GM12878 (cell line): Measurements from ENCODE around the gene BPNT1. TPM values are rescaled to one million over a fixed set of nuclear protein-coding genes. Genes with fewer than 3 reads are reported as not detected.

Experiments
- ATAC-seq: fragments of 200-7000 bp; cut with Tn5 transposase; 3 replicates; pipeline ENCODE4 v1.9.1; 2020; ENCODE audit warnings: mild to moderate bottlenecking, moderate library complexity
- BruUV-seq: library from RNA; stranded (reverse); fragments of 400-500 nt; replicated peaks from 2 replicates; lab custom pipeline; 2021; lab: Mats Ljungman, UMichigan
- CTCF ChIA-PET: fragments of 300-600 bp; sonication (Branson Sonifier 250); formaldehyde crosslinking; extraction: SDS; loops from one replicate; lab custom pipeline; 2021; ENCODE audit warnings: inconsistent platforms; lab: Yijun Ruan, JAX
- POLR2A ChIA-PET: fragments of 350-600 bp; formaldehyde crosslinking; extraction: SDS; loops from one replicate; lab custom pipeline; 2021; ENCODE audit warnings: inconsistent platforms; lab: Charles Lee
- RAD21 ChIA-PET: fragments of 300-600 bp; sonication (Branson Sonifier 250); formaldehyde crosslinking; loops from one replicate; lab custom pipeline; 2023; ENCODE audit warnings: antibody characterized with exemption; ENCODE audit not compliant: unreplicated experiment; lab: Charles Lee
- SMC1A ChIA-PET: fragments of 300-600 bp; sonication (Branson Sonifier 250); formaldehyde crosslinking; loops from one replicate; lab custom pipeline; 2023; ENCODE audit not compliant: unreplicated experiment, uncharacterized antibody; lab: Charles Lee
- DNase-seq: peaks from one replicate; pipeline ENCODE4 v3.0.0-alpha.2; 2011; ENCODE audit warnings: low read depth, low spot score
- FAIRE-seq: peaks from 3 replicates; lab custom pipeline; 2011; peaks lifted over from hg19 to GRCh38; lab: Jason Lieb, UNC
- H2AFZ ChIP-seq: 2 replicates; pipeline ENCODE4 v1.6.0; 2011; ENCODE audit warnings: low read depth, low read length, control low read depth; ENCODE audit not compliant: control insufficient read depth
- H3K27ac ChIP-seq: 2 replicates; pipeline ENCODE4 v1.5.1; 2011; ENCODE audit warnings: control low read depth; ENCODE audit not compliant: control insufficient read depth, insufficient read depth
- H3K27me3 ChIP-seq, 2 experiments: replicated peaks in 1 of 2; 2 replicates each; pipeline versions ENCODE4 v1.6.0 to v1.6.1; 2011; ENCODE audit warnings: low read length in 1 of 2; ENCODE audit not compliant: control insufficient read depth in 2 of 2, insufficient read depth in 2 of 2
- H3K36me3 ChIP-seq, 2 experiments: 2 replicates each; pipeline ENCODE4 v1.5.1; 2011; ENCODE audit warnings: low read length in 1 of 2; ENCODE audit not compliant: control insufficient read depth in 2 of 2, insufficient read depth in 2 of 2
- H3K4me1 ChIP-seq: 2 replicates; pipeline ENCODE4 v1.6.1; 2011; ENCODE audit warnings: mild to moderate bottlenecking, low read length, moderate library complexity, mixed read lengths; ENCODE audit not compliant: control insufficient read depth, insufficient read depth
- H3K4me2 ChIP-seq: 2 replicates; pipeline ENCODE4 v1.6.0; 2011; ENCODE audit warnings: control low read depth; ENCODE audit not compliant: control insufficient read depth, insufficient read depth
- H3K4me3 ChIP-seq: fragments of 200-600 bp; sonication (generic); 2 replicates; pipeline ENCODE4 v1.5.1; 2016
- H3K79me2 ChIP-seq: 2 replicates; pipeline ENCODE4 v1.6.0; 2011; ENCODE audit warnings: low read length; ENCODE audit not compliant: control insufficient read depth, insufficient read depth
- H3K9ac ChIP-seq: 2 replicates; pipeline ENCODE4 v1.8.0; 2011; ENCODE audit warnings: low read length, control low read depth, mixed read lengths; ENCODE audit not compliant: control insufficient read depth, insufficient read depth
- H3K9me3 ChIP-seq: replicated peaks from 3 replicates; pipeline ENCODE4 v1.5.1; 2011; ENCODE audit warnings: mild to moderate bottlenecking, low read length; ENCODE audit not compliant: control insufficient read depth, insufficient read depth
- H4K20me1 ChIP-seq: 2 replicates; pipeline ENCODE4 v1.6.0; 2011; ENCODE audit not compliant: control insufficient read depth, insufficient read depth
- ETV6 ChIP-seq, 2 experiments: fragments of 450-650 bp in 1 of 2; IDR thresholded peaks in 1 of 2; conservative IDR thresholded peaks in 1 of 2; 2 replicates each; pipeline ENCODE4 v1.6.1; 2014; ENCODE audit warnings: antibody characterized with exemption in 1 of 2, borderline replicate concordance in 1 of 2, low read depth in 1 of 2, mild to moderate bottlenecking in 1 of 2, moderate library complexity in 1 of 2
- HDAC6 ChIP-seq: fragments of 200-600 bp; sonication (generic); IDR thresholded peaks from one replicate; pipeline ENCODE4 v1.8.0; 2017; ENCODE audit warnings: antibody characterized with exemption; ENCODE audit not compliant: unreplicated experiment
- IKZF1 ChIP-seq: fragments of 450-650 bp; conservative IDR thresholded peaks from 2 replicates; pipeline ENCODE4 v1.6.1; 2017; ENCODE audit warnings: antibody characterized with exemption, mild to moderate bottlenecking
- JUNB ChIP-seq: IDR thresholded peaks from 2 replicates; pipeline ENCODE4 v1.6.1; 2016; ENCODE audit warnings: antibody characterized with exemption, mild to moderate bottlenecking
- KAT2A ChIP-seq: conservative IDR thresholded peaks from 2 replicates; pipeline ENCODE4 v1.6.1; 2011; ENCODE audit warnings: low read depth, low read length; ENCODE audit not compliant: control insufficient read depth
- MLLT1 ChIP-seq: fragments of 450-650 bp; IDR thresholded peaks from 2 replicates; pipeline ENCODE4 v1.6.1; 2016; ENCODE audit warnings: mild to moderate bottlenecking
- MTA2 ChIP-seq: fragments of 450-650 bp; IDR thresholded peaks from 2 replicates; pipeline ENCODE4 v1.6.1; 2016; ENCODE audit warnings: low read depth, mild to moderate bottlenecking, moderate library complexity
- NFYA ChIP-seq: IDR thresholded peaks from 2 replicates; pipeline ENCODE4 v1.6.1; 2011; ENCODE audit warnings: low read depth, mild to moderate bottlenecking, low read length, improper control_type of control experiment, borderline replicate concordance
- POLR2AphosphoS2 ChIP-seq: IDR thresholded peaks from 2 replicates; pipeline ENCODE4 v1.6.1; 2011; ENCODE audit warnings: low read depth, mild to moderate bottlenecking, low read length, improper control_type of control experiment, moderate library complexity
- RAD51 ChIP-seq: fragments of 450-650 bp; IDR thresholded peaks from 2 replicates; pipeline ENCODE4 v1.6.1; 2016; ENCODE audit warnings: moderate library complexity, mild to moderate bottlenecking, inconsistent platforms
- RUNX3 ChIP-seq: IDR thresholded peaks from 2 replicates; pipeline ENCODE4 v1.6.1; 2012; ENCODE audit warnings: low read length, inconsistent platforms
- SMC3 ChIP-seq: IDR thresholded peaks from 2 replicates; pipeline ENCODE4 v1.6.1; 2011; ENCODE audit warnings: low read length, improper control_type of control experiment, borderline replicate concordance
- SUPT20H ChIP-seq: IDR thresholded peaks from 2 replicates; pipeline ENCODE4 v1.6.1; 2011; ENCODE audit warnings: low read depth, mild to moderate bottlenecking, low read length, moderate library complexity, borderline replicate concordance; ENCODE audit not compliant: control insufficient read depth
- TCF3 ChIP-seq: IDR thresholded peaks from 2 replicates; pipeline ENCODE4 v1.6.1; 2012; ENCODE audit warnings: low read depth, mild to moderate bottlenecking, low read length, borderline replicate concordance; ENCODE audit not compliant: insufficient read depth
- ZNF274 ChIP-seq: IDR thresholded peaks from one replicate; pipeline ENCODE4 v1.8.0; 2011; ENCODE audit not compliant: insufficient read length, insufficient read depth
- in situ Hi-C: fragments of 300-500 bp; cut with MboI; formaldehyde crosslinking; loops from 9 replicates; pipeline ENCODE4 v1.14.3; 2018; ENCODE audit warnings: mixed read lengths
- intact Hi-C: fragments of 100-400 bp; cut with micrococcal nuclease; formaldehyde crosslinking; loops from one replicate; pipeline ENCODE4 v1.14.2; 2022; ENCODE audit not compliant: unreplicated experiment
- polyA plus RNA-seq, 11 experiments: library from polyadenylated mRNA; depleted of rRNA in 4 of 11; unstranded in 6 of 11; stranded (reverse) in 5 of 11; fragments of >200 nt; fragmentation: Nextera tagmentation in 4 of 11; fragmentation: Illumina TruSeq in 1 of 11; extraction: Ambion mirVana in 4 of 11; extraction: Trizol in 1 of 11; gene quantifications; 1 replicate in 1 of 11; 2 replicates in 10 of 11; pipeline versions ENCODE4 v1.2.1 to v1.2.3, GENCODE V29; 2011 to 2016; ENCODE audit warnings: inconsistent platforms in 2 of 11, missing spikeins in 2 of 11, low read depth in 1 of 11
- total RNA-seq, 4 experiments: library from RNA; depleted of rRNA in 3 of 4; stranded (reverse); fragments of >200 nt in 3 of 4; fragmentation: Illumina TruSeq in 1 of 4; extraction: Trizol in 1 of 4; gene quantifications; 2 replicates each; pipeline versions ENCODE4 v1.2.1 to v1.2.3, GENCODE V29; 2013 to 2021
- TF ChIP-seq, protein P1 (sequence below): IDR thresholded peaks from 2 replicates; pipeline ENCODE4 v1.6.1; 2012; ENCODE audit warnings: low read depth, low read length, improper control_type of control experiment

Gene BPNT1
- total and polyA plus RNA-seq, 10 of the 15 experiments (the other 5 are each of a cell fraction or from before 2014, with no cell fraction given) = 35.5 to 78.4 (median 45.4) TPM

GRCh38 chr1:220012259-220012658 lies 77.3 kb downstream of the BPNT1 start (continued):
- no peak for TF ChIP-seq SMC3
- no peak for TF ChIP-seq POLR2AphosphoS2
- no peak for TF ChIP-seq ZNF274
- no peak for TF ChIP-seq ETV6 (conservative IDR thresholded peaks at IDR 0.05 in 1 of 2, IDR thresholded peaks at IDR 0.05 in 1 of 2; ENCODE audit: borderline replicate concordance in 1 of 2, low read depth in 1 of 2)

GRCh38 chr1:220011620-220012019 lies 78.0 kb downstream of the BPNT1 start:
- no TSS peak for BruUV-seq
- no peak overlapping the region for H3K9ac ChIP-seq
- no peak for ATAC-seq
- no peaks in the 10 kb centered on the region for H3K4me1 ChIP-seq
- H3K79me2 ChIP-seq = no peaks in the 10 kb centered on the region
- ChIA-PET SMC1A (interaction anchor here (0.9 to 2.4 kb wide), 6 partner anchors 13 to 93 kb away, joined by 3 to 10 read pairs (median 4); no protein-coding TSS in a partner anchor), POLR2A (no interaction called here), CTCF (interaction anchor here (1.0 to 3.1 kb wide), 9 partner anchors 12 to 101 kb away, joined by 3 to 14 read pairs (median 5); no protein-coding TSS in a partner anchor), RAD21 (interaction anchor here (0.8 to 1.5 kb wide), 3 partner anchors 13 to 78 kb away, joined by 3 to 6 read pairs (median 5); partner anchors contain the start of gene BPNT1)
- H3K27me3 ChIP-seq = no peaks in the 10 kb centered on the region
- peaks cover 0 to 20% of the 10 kb centered on the region in 2 experiments; a peak in 3 of 4 replicates for H3K36me3 ChIP-seq
- no peaks in the 10 kb centered on the region for H4K20me1 ChIP-seq
- H3K27ac ChIP-seq = no peak overlapping the region
- in situ Hi-C loops (no loop called here), intact Hi-C loops (no loop called here)
- no peak for DNase-seq
- H3K4me3 ChIP-seq = no peak overlapping the region
- no peaks in the 10 kb centered on the region for H3K9me3 ChIP-seq
- H2AFZ ChIP-seq = no peak overlapping the region
- H3K4me2 ChIP-seq = no peak overlapping the region
- no peak for FAIRE-seq
- TF ChIP-seq KAT2A (no peak), HDAC6 (no peak), RUNX3 (no peak), RAD51 (no peak), ETV6 (conservative IDR thresholded peaks at IDR 0.05 in 1 of 2, IDR thresholded peaks at IDR 0.05 in 1 of 2; ENCODE audit: borderline replicate concordance in 1 of 2, low read depth in 1 of 2) (no peak), NFYA (no peak), JUNB (no peak), IKZF1 (no peak), TCF3 (no peak), MLLT1 (no peak), SUPT20H (no peak), MTA2 (no peak)
- TF ChIP-seq, protein P1, sequence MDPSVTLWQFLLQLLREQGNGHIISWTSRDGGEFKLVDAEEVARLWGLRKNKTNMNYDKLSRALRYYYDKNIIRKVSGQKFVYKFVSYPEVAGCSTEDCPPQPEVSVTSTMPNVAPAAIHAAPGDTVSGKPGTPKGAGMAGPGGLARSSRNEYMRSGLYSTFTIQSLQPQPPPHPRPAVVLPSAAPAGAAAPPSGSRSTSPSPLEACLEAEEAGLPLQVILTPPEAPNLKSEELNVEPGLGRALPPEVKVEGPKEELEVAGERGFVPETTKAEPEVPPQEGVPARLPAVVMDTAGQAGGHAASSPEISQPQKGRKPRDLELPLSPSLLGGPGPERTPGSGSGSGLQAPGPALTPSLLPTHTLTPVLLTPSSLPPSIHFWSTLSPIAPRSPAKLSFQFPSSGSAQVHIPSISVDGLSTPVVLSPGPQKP = no peak
